ENCODE measurements around the gene UBL7. TPM values are rescaled to one million over a fixed set of nuclear protein-coding genes. Genes with fewer than 3 reads are reported as not detected.
A peak's percentile ranks its signal among the peaks of the same experiment; 100 is the strongest.

The UBL7 gene
- total and polyA plus RNA-seq, 10 of the 15 experiments (the other 5 are each of a cell fraction or from before 2014, with no cell fraction given) = 25.9 to 145 (median 90.1) TPM

DNA sequence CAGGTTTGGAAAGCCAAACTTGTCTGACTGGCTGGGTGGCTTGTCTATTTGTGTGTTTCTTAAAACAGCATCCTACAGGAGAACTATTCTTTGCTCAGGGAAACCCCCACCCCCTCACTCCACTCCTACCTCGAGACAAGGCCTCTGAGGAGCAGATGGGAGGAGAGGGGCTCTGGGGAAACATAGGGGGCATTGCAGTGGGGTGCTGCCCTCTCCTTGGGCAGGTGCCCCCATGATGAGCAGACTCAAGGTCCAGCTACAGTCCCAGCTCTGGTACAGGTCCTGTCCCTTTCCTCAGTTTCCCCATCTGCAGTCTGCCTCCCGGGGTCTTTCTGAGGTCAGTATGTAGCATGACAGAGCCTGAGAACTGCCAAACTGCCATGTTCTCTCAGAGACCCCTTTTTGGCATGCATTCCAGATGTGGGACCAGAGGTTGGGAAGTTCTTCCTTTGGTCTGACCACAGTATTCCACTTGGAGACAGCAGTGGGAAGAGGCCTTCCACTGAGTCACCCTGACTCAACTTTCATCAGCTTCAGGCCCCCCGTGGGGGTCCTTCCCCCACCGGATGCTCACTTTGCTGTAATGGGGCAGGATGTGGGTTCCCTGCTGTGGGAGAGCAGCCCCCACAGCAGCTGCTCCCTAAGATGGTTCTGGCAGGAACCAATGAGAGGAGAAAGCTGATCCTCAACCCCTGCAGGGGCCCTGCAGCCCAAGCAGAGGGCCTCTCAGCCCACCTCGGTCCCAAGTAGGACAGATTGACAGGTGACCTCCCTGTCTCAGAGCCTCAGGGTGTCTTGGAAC, 61.2 kb downstream of the UBL7 start (continued):
- TF ChIP-seq, protein P1, sequence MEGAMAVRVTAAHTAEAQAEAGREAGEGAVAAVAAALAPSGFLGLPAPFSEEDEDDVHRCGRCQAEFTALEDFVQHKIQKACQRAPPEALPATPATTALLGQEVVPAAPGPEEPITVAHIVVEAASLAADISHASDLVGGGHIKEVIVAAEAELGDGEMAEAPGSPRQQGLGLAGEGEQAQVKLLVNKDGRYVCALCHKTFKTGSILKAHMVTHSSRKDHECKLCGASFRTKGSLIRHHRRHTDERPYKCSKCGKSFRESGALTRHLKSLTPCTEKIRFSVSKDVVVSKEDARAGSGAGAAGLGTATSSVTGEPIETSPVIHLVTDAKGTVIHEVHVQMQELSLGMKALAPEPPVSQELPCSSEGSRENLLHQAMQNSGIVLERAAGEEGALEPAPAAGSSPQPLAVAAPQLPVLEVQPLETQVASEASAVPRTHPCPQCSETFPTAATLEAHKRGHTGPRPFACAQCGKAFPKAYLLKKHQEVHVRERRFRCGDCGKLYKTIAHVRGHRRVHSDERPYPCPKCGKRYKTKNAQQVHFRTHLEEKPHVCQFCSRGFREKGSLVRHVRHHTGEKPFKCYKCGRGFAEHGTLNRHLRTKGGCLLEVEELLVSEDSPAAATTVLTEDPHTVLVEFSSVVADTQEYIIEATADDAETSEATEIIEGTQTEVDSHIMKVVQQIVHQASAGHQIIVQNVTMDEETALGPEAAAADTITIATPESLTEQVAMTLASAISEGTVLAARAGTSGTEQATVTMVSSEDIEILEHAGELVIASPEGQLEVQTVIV (IDR thresholded peaks at IDR 0.05; ENCODE audit: borderline replicate concordance, partially characterized antibody) = no peak
- TF ChIP-seq TAF1 (IDR thresholded peaks at IDR 0.05; ENCODE audit: borderline replicate concordance, low read depth, low read length) = peak; percentile 41; the same call in 1 of the 2 replicates
- TF ChIP-seq, protein P2, sequence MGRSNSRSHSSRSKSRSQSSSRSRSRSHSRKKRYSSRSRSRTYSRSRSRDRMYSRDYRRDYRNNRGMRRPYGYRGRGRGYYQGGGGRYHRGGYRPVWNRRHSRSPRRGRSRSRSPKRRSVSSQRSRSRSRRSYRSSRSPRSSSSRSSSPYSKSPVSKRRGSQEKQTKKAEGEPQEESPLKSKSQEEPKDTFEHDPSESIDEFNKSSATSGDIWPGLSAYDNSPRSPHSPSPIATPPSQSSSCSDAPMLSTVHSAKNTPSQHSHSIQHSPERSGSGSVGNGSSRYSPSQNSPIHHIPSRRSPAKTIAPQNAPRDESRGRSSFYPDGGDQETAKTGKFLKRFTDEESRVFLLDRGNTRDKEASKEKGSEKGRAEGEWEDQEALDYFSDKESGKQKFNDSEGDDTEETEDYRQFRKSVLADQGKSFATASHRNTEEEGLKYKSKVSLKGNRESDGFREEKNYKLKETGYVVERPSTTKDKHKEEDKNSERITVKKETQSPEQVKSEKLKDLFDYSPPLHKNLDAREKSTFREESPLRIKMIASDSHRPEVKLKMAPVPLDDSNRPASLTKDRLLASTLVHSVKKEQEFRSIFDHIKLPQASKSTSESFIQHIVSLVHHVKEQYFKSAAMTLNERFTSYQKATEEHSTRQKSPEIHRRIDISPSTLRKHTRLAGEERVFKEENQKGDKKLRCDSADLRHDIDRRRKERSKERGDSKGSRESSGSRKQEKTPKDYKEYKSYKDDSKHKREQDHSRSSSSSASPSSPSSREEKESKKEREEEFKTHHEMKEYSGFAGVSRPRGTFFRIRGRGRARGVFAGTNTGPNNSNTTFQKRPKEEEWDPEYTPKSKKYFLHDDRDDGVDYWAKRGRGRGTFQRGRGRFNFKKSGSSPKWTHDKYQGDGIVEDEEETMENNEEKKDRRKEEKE (IDR thresholded peaks at IDR 0.05) = no peak
- peak; percentile 92; the same call in 1 of the 2 replicates for TF ChIP-seq DPF2 (IDR thresholded peaks at IDR 0.05)
- TF ChIP-seq, protein P3, sequence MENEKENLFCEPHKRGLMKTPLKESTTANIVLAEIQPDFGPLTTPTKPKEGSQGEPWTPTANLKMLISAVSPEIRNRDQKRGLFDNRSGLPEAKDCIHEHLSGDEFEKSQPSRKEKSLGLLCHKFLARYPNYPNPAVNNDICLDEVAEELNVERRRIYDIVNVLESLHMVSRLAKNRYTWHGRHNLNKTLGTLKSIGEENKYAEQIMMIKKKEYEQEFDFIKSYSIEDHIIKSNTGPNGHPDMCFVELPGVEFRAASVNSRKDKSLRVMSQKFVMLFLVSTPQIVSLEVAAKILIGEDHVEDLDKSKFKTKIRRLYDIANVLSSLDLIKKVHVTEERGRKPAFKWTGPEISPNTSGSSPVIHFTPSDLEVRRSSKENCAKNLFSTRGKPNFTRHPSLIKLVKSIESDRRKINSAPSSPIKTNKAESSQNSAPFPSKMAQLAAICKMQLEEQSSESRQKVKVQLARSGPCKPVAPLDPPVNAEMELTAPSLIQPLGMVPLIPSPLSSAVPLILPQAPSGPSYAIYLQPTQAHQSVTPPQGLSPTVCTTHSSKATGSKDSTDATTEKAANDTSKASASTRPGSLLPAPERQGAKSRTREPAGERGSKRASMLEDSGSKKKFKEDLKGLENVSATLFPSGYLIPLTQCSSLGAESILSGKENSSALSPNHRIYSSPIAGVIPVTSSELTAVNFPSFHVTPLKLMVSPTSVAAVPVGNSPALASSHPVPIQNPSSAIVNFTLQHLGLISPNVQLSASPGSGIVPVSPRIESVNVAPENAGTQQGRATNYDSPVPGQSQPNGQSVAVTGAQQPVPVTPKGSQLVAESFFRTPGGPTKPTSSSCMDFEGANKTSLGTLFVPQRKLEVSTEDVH (IDR thresholded peaks at IDR 0.05; ENCODE audit: low read depth, partially characterized antibody) = no peak
- no peak for TF ChIP-seq SREBF1 (IDR thresholded peaks at IDR 0.05; ENCODE audit: low read length)
- no peak for TF ChIP-seq PAX8 (IDR thresholded peaks at IDR 0.05)
- TF ChIP-seq NRF1 (conservative IDR thresholded peaks at IDR 0.05; ENCODE audit: low read depth, low read length) = no peak
- TF ChIP-seq MTA2 (IDR thresholded peaks at IDR 0.05; ENCODE audit: low read depth) = peak; percentile 73
- TF ChIP-seq WRNIP1 (IDR thresholded peaks at IDR 0.05; ENCODE audit: borderline replicate concordance, low read depth, low read length) = no peak
- TF ChIP-seq RBBP5 (conservative IDR thresholded peaks at IDR 0.05) = no peak
- TF ChIP-seq YY1 (IDR thresholded peaks at IDR 0.05; ENCODE audit: low read depth, low read length) = no peak; the same call in 1 of the 2 replicates
- TF ChIP-seq ZNF217 (IDR thresholded peaks at IDR 0.05) = peak; percentile 78; the same call in 1 of the 2 replicates
- TF ChIP-seq MYB (IDR thresholded peaks at IDR 0.05; ENCODE audit: borderline replicate concordance, low read depth, low read length) = no peak
- peak in 1 of 2 experiments; percentile 82; a peak in 2 of 4 replicates for TF ChIP-seq ETV6 (conservative IDR thresholded peaks at IDR 0.05 in 1 of 2, IDR thresholded peaks at IDR 0.05 in 1 of 2; ENCODE audit: borderline replicate concordance in 1 of 2, low read depth in 1 of 2)
- peak; percentile 99 for TF ChIP-seq IKZF1 (conservative IDR thresholded peaks at IDR 0.05)
- peak; percentile 92 for TF ChIP-seq TCF3 (IDR thresholded peaks at IDR 0.05; ENCODE audit: borderline replicate concordance, insufficient read depth, low read depth, low read length)
- TF ChIP-seq MXI1 (IDR thresholded peaks at IDR 0.05; ENCODE audit: low read depth, low read length) = peak; percentile 20; the same call in 1 of the 2 replicates
- TF ChIP-seq POLR2A (IDR thresholded peaks at IDR 0.05; ENCODE audit: low read depth, low read length) = no peak
- no peak for TF ChIP-seq HDGF (IDR thresholded peaks at IDR 0.05)

Measured in GM12878 (cell line).